ENCODE data around the gene ARHGAP15. TPM values are rescaled to one million over a fixed set of nuclear protein-coding genes. Genes with fewer than 3 reads are reported as not detected.

ARHGAP15 gene
- total RNA-seq, 1 experiment from 2014 or later, result 0.42 TPM

GRCh38 chr2:143321994-143322393, 192.8 kb downstream of the ARHGAP15 start (continued):
- no peak for TF ChIP-seq CTCF (IDR thresholded peaks at IDR 0.05 in 2 of 3, conservative IDR thresholded peaks at IDR 0.05 in 1 of 3; ENCODE audit: borderline replicate concordance in 1 of 3, insufficient read depth in 1 of 3, low read depth in 2 of 3, low read length in 2 of 3)
- TF ChIP-seq ZFX (IDR thresholded peaks at IDR 0.05), result no peak
- TF ChIP-seq EZH2phosphoT487 (IDR thresholded peaks at IDR 0.05; ENCODE audit: borderline replicate concordance), result no peak
- TF ChIP-seq FOSL1 (IDR thresholded peaks at IDR 0.05; ENCODE audit: low read depth), result no peak
- TF ChIP-seq ZBTB33 (IDR thresholded peaks at IDR 0.05; ENCODE audit: extremely low read depth, insufficient replicate concordance, low read length), result no peak
- TF ChIP-seq CEBPB (IDR thresholded peaks at IDR 0.05; ENCODE audit: low read depth), result no peak

GRCh38 chr2:143329288-143329687, 200.1 kb downstream of the ARHGAP15 start:
- no peak overlapping the region for H3K4me2 ChIP-seq (ENCODE audit: low read length)
- intact Hi-C loops (cut with micrococcal nuclease), result no loop called here
- H3K79me2 ChIP-seq (ENCODE audit: insufficient read depth, low read length), result no peaks in the 10 kb centered on the region
- BruUV-seq (replicated peaks), result no TSS peak
- RAD21 ChIA-PET (ENCODE audit: low non-redundant PET in 1 of 2, low total read pairs in 2 of 2, uncharacterized antibody in 2 of 2, unreplicated experiment in 2 of 2), result no interaction called here
- no peaks in the 10 kb centered on the region for H3K9me2 ChIP-seq (ENCODE audit: insufficient read depth)
- TF ChIP-seq EGR1 (IDR thresholded peaks at IDR 0.05; ENCODE audit: low read depth) (no peak), TCF7L2 (IDR thresholded peaks at IDR 0.05; ENCODE audit: borderline replicate concordance, extremely low read depth, insufficient read depth, insufficient read length) (no peak)
- no peak for ATAC-seq
- no peak overlapping the region for H2AFZ ChIP-seq (ENCODE audit: low read depth, low read length, poor library complexity, severe bottlenecking)
- no peaks in the 10 kb centered on the region for H4K20me1 ChIP-seq (ENCODE audit: insufficient read depth)
- H3K9me3 ChIP-seq (ENCODE audit: control insufficient read depth in 1 of 2, insufficient read depth in 1 of 2, low read depth in 1 of 2, low read length in 2 of 2), result no peaks in the 10 kb centered on the region
- peaks cover 9% of the 10 kb centered on the region for H3K27me3 ChIP-seq (ENCODE audit: insufficient read depth, low read length)
- no peak overlapping the region for H3K27ac ChIP-seq (ENCODE audit: low read depth, low read length)
- H3K4me3 ChIP-seq (replicated peaks in 1 of 2; ENCODE audit: low read depth in 1 of 2, low read length in 2 of 2), result no peak overlapping the region
- CTCF ChIA-PET, result no interaction called here
- no peak overlapping the region for H3K9ac ChIP-seq (ENCODE audit: low read length)
- DNase-seq (ENCODE audit: low read depth, low spot score), result no peak
- H3K36me3 ChIP-seq (ENCODE audit: control insufficient read depth in 1 of 2, insufficient read depth in 2 of 2, low read length in 2 of 2), result no peaks in the 10 kb centered on the region
- POLR2A ChIA-PET, result no interaction called here
- no peaks in the 10 kb centered on the region for H3K4me1 ChIP-seq (ENCODE audit: control insufficient read depth in 1 of 2, insufficient read depth in 2 of 2, low read length in 2 of 2)
